Measurements from ENCODE around the gene RFX6. TPM values are rescaled to one million over a fixed set of nuclear protein-coding genes. Genes with fewer than 3 reads are reported as not detected.

The RFX6 gene
- total and polyA plus RNA-seq, 7 donors: 0.16 to 1.8 (median 0.46) TPM; not detected in 4

- no peak for DNase-seq
- Histone ChIP-seq H3K27ac (no peak overlapping the region), H3K4me3 (no peak overlapping the region), H3K36me3 (no peaks in the 10 kb centered on the region), H3K27me3 (no peaks in the 10 kb centered on the region), H3K9me3 (no peaks in the 10 kb centered on the region), H3K4me1 (no peaks in the 10 kb centered on the region)
- WGBS, 2 donors: 73 to 86% methylated on average over 5 of the region's 5 CpGs
- no peak for TF ChIP-seq EP300 (IDR thresholded peaks at IDR 0.05)
- TF ChIP-seq CTCF (IDR thresholded peaks at IDR 0.05): no peak
- no peak for TF ChIP-seq POLR2A (IDR thresholded peaks at IDR 0.05)
- TF ChIP-seq POLR2AphosphoS5 (IDR thresholded peaks at IDR 0.05): no peak
- intact Hi-C loops (cut with DNase I): no loop called here
Measured at GRCh38 chr6:116836606-116837342, 40.3 kb upstream of the RFX6 start.

GRCh38 chr6:116840091-116840490 is 37.0 kb upstream of the RFX6 start:
- H3K4me1 ChIP-seq: no peaks in the 10 kb centered on the region
- no peaks in the 10 kb centered on the region for H3K36me3 ChIP-seq
- WGBS, 2 donors: 70 to 78% methylated on average over 2 of the region's 2 CpGs
- H3K9me3 ChIP-seq: no peaks in the 10 kb centered on the region
- intact Hi-C loops (cut with DNase I): no loop called here
- H3K27me3 ChIP-seq: no peaks in the 10 kb centered on the region
- TF ChIP-seq EP300 (IDR thresholded peaks at IDR 0.05) (no peak), POLR2AphosphoS5 (IDR thresholded peaks at IDR 0.05) (no peak)
- DNase-seq: no peak
- H3K4me3 ChIP-seq: no peak overlapping the region
- H3K27ac ChIP-seq: no peak overlapping the region

- DNase-seq: no peak
- no peaks in the 10 kb centered on the region for H3K4me1 ChIP-seq
- H3K9me3 ChIP-seq: no peaks in the 10 kb centered on the region
- intact Hi-C loops (cut with DNase I): no loop called here
- no peak overlapping the region for H3K4me3 ChIP-seq
- no peaks in the 10 kb centered on the region for H3K27me3 ChIP-seq
- WGBS, 2 donors: 7 to 45% methylated on average over 1 of the region's 1 CpG
- no peaks in the 10 kb centered on the region for H3K36me3 ChIP-seq
- H3K27ac ChIP-seq: no peak overlapping the region
- TF ChIP-seq CTCF (IDR thresholded peaks at IDR 0.05) (no peak), POLR2AphosphoS5 (IDR thresholded peaks at IDR 0.05) (no peak), POLR2A (IDR thresholded peaks at IDR 0.05) (no peak), EP300 (IDR thresholded peaks at IDR 0.05) (no peak)
Measured at GRCh38 chr6:116842459-116842858, 34.6 kb upstream of the RFX6 start.

- H3K9me3 ChIP-seq: no peaks in the 10 kb centered on the region
- H3K27me3 ChIP-seq: no peaks in the 10 kb centered on the region
- no peak for DNase-seq
- no peak for TF ChIP-seq EP300 (IDR thresholded peaks at IDR 0.05)
- no peak for TF ChIP-seq CTCF (IDR thresholded peaks at IDR 0.05)
- no peak for TF ChIP-seq POLR2A (IDR thresholded peaks at IDR 0.05)
- no peak for TF ChIP-seq POLR2AphosphoS5 (IDR thresholded peaks at IDR 0.05)
- intact Hi-C loops (cut with DNase I): no loop called here
- no peak overlapping the region for H3K27ac ChIP-seq
- H3K4me1 ChIP-seq: no peaks in the 10 kb centered on the region
- 7 to 17% methylated on average over 1 of the region's 1 CpG for WGBS, 2 donors
- H3K4me3 ChIP-seq: no peak overlapping the region
- H3K36me3 ChIP-seq: no peaks in the 10 kb centered on the region
Measured at GRCh38 chr6:116847227-116847626, 29.8 kb upstream of the RFX6 start.

DNA sequence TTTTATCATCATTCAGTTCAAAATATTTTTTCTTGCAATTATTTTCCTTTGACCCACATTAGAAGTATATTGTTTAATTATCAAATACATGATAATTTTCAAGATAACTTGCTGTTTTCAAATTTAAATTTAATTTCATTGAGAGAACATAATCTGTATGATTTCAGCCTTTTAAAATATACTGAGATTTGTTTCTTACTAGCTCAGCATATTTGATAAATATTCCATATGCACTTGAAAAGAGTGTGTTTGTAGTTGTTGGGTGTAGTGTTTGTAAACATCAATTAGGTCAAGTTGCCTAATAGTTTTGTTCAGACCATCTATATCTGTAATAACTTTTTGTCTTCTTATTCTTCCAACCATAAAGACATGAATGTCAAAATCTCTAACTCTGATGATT is 19.0 kb upstream of the RFX6 start:
- H3K27me3 ChIP-seq: no peaks in the 10 kb centered on the region
- no peak overlapping the region for H3K27ac ChIP-seq
- H3K4me1 ChIP-seq: no peaks in the 10 kb centered on the region
- no peak for DNase-seq
- intact Hi-C loops (cut with DNase I): no loop called here
- peaks cover 0 to 6% (median 4%) of the 10 kb centered on the region in 4 donors for H3K9me3 ChIP-seq
- TF ChIP-seq POLR2A (IDR thresholded peaks at IDR 0.05) (no peak), CTCF (IDR thresholded peaks at IDR 0.05) (no peak), POLR2AphosphoS5 (IDR thresholded peaks at IDR 0.05) (no peak), EP300 (IDR thresholded peaks at IDR 0.05) (no peak)
- no peak overlapping the region for H3K4me3 ChIP-seq
- no peaks in the 10 kb centered on the region for H3K36me3 ChIP-seq
